ENCODE results near the gene CNTLN. TPM values are rescaled to one million over a fixed set of nuclear protein-coding genes. Genes with fewer than 3 reads are reported as not detected.

Gene CNTLN
- total and polyA plus RNA-seq, 2 donors (not counting 1 experiment from before 2014, with no cell fraction given), result 9.1 to 13.0 TPM

GRCh38 chr9:17423681-17424011, 288.8 kb downstream of the CNTLN start:
- Histone ChIP-seq H3K4me1 (ENCODE audit: control insufficient read depth, extremely low read depth, insufficient read depth, low read length) (no peaks in the 10 kb centered on the region), H3K36me3 (ENCODE audit: control insufficient read depth, insufficient read depth, low read length) (no peaks in the 10 kb centered on the region), H4K20me1 (ENCODE audit: control insufficient read depth, extremely low read depth, insufficient read depth, low read length) (no peaks in the 10 kb centered on the region), H3K9me3 (ENCODE audit: control insufficient read depth, insufficient read depth, low read depth, low read length) (no peaks in the 10 kb centered on the region), H3K4me2 (ENCODE audit: extremely low read depth, insufficient read depth, low read length) (no peak overlapping the region), H3K27ac (ENCODE audit: insufficient read depth, low read length) (no peak overlapping the region), H3K79me2 (ENCODE audit: control insufficient read depth, insufficient read depth, low read length) (no peaks in the 10 kb centered on the region), H3K27me3 (ENCODE audit: control insufficient read depth, insufficient read depth, low read length) (no peaks in the 10 kb centered on the region), H3K4me3 (replicated peaks in 1 of 4; ENCODE audit: control extremely low read depth in 1 of 4, insufficient read depth in 1 of 4, low read depth in 3 of 4, low read length in 4 of 4) (no peak overlapping the region), H2AFZ (ENCODE audit: low read length) (no peak overlapping the region), H3K9ac (ENCODE audit: insufficient read depth, low read length) (no peak overlapping the region)
- TF ChIP-seq EZH2 (IDR thresholded peaks at IDR 0.05; ENCODE audit: low read length, missing control alignments) (no peak), CTCF (conservative IDR thresholded peaks at IDR 0.05 in 1 of 2, IDR thresholded peaks at IDR 0.05 in 1 of 2; ENCODE audit: low read depth in 1 of 2, low read length in 2 of 2) (no peak)
- DNase-seq (ENCODE audit: low read depth in 2 of 2), result no peak

- H3K27me3 ChIP-seq (ENCODE audit: control insufficient read depth, insufficient read depth, low read length), result no peaks in the 10 kb centered on the region
- no peaks in the 10 kb centered on the region for H3K9me3 ChIP-seq (ENCODE audit: control insufficient read depth, insufficient read depth, low read depth, low read length)
- TF ChIP-seq CTCF (conservative IDR thresholded peaks at IDR 0.05 in 1 of 2, IDR thresholded peaks at IDR 0.05 in 1 of 2; ENCODE audit: low read depth in 1 of 2, low read length in 2 of 2), result no peak
- no peak for TF ChIP-seq EZH2 (IDR thresholded peaks at IDR 0.05; ENCODE audit: low read length, missing control alignments)
- no peaks in the 10 kb centered on the region for H3K36me3 ChIP-seq (ENCODE audit: control insufficient read depth, insufficient read depth, low read length)
- H3K79me2 ChIP-seq (ENCODE audit: control insufficient read depth, insufficient read depth, low read length), result no peaks in the 10 kb centered on the region
- no peak for DNase-seq (ENCODE audit: low read depth in 2 of 2)
- no peaks in the 10 kb centered on the region for H4K20me1 ChIP-seq (ENCODE audit: control insufficient read depth, extremely low read depth, insufficient read depth, low read length)
- H3K4me1 ChIP-seq (ENCODE audit: control insufficient read depth, extremely low read depth, insufficient read depth, low read length), result no peaks in the 10 kb centered on the region
- no peak overlapping the region for H3K4me3 ChIP-seq (replicated peaks in 1 of 4; ENCODE audit: control extremely low read depth in 1 of 4, insufficient read depth in 1 of 4, low read depth in 3 of 4, low read length in 4 of 4)
- no peak overlapping the region for H3K4me2 ChIP-seq (ENCODE audit: extremely low read depth, insufficient read depth, low read length)
- H3K27ac ChIP-seq (ENCODE audit: insufficient read depth, low read length), result no peak overlapping the region
- no peak overlapping the region for H2AFZ ChIP-seq (ENCODE audit: low read length)
- no peak overlapping the region for H3K9ac ChIP-seq (ENCODE audit: insufficient read depth, low read length)
Observed at GRCh38 chr9:17425384-17425783, 290.5 kb downstream of the CNTLN start.

- Histone ChIP-seq H3K27ac (ENCODE audit: insufficient read depth, low read length) (no peak overlapping the region), H3K4me1 (ENCODE audit: control insufficient read depth, extremely low read depth, insufficient read depth, low read length) (no peaks in the 10 kb centered on the region), H3K4me3 (replicated peaks in 1 of 4; ENCODE audit: control extremely low read depth in 1 of 4, insufficient read depth in 1 of 4, low read depth in 3 of 4, low read length in 4 of 4) (no peak overlapping the region), H4K20me1 (ENCODE audit: control insufficient read depth, extremely low read depth, insufficient read depth, low read length) (no peaks in the 10 kb centered on the region), H3K9ac (ENCODE audit: insufficient read depth, low read length) (no peak overlapping the region), H3K36me3 (ENCODE audit: control insufficient read depth, insufficient read depth, low read length) (no peaks in the 10 kb centered on the region), H3K79me2 (ENCODE audit: control insufficient read depth, insufficient read depth, low read length) (no peaks in the 10 kb centered on the region), H3K9me3 (ENCODE audit: control insufficient read depth, insufficient read depth, low read depth, low read length) (no peaks in the 10 kb centered on the region), H3K27me3 (ENCODE audit: control insufficient read depth, insufficient read depth, low read length) (no peaks in the 10 kb centered on the region), H2AFZ (ENCODE audit: low read length) (no peak overlapping the region), H3K4me2 (ENCODE audit: extremely low read depth, insufficient read depth, low read length) (no peak overlapping the region)
- DNase-seq (ENCODE audit: low read depth in 2 of 2), result no peak
- TF ChIP-seq EZH2 (IDR thresholded peaks at IDR 0.05; ENCODE audit: low read length, missing control alignments) (no peak), CTCF (conservative IDR thresholded peaks at IDR 0.05 in 1 of 2, IDR thresholded peaks at IDR 0.05 in 1 of 2; ENCODE audit: low read depth in 1 of 2, low read length in 2 of 2) (no peak)
Observed at GRCh38 chr9:17433526-17433925, 298.7 kb downstream of the CNTLN start.
